ENCODE data around the gene RAD51AP2. TPM values are rescaled to one million over a fixed set of nuclear protein-coding genes. Genes with fewer than 3 reads are reported as not detected.

RAD51AP2 gene
- total RNA-seq, 1 experiment from 2014 or later = not detected

- H3K27ac ChIP-seq (ENCODE audit: low read length) = no peak overlapping the region
- BruUV-seq (replicated peaks) = no TSS peak
Observed at GRCh38 chr2:17476064-17476463, 42.2 kb downstream of the RAD51AP2 start.

DNA sequence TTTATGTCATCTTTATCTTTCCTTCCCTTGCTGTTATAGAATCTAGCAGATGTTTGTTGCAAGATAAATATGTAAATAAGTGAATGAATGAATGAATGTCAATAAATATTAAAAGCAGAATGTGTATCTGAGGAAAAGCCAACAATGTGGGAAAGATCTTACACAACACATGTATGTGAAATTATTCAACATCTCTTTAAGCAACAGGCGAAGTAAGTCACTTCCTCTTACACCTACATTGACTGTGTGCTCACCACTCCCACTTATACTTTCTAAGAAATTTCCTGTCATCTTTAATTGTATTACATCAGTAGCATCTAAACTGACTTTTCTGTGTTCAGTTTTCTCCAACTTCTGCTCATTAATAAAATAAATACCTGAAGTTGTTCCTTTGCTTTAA is 43.0 kb downstream of the RAD51AP2 start:
- no peak overlapping the region for H3K4me3 ChIP-seq (ENCODE audit: low read depth in 2 of 2, low read length in 2 of 2)
- no peaks in the 10 kb centered on the region for H3K4me1 ChIP-seq (ENCODE audit: control insufficient read depth, insufficient read depth, low read length)
- no peak for DNase-seq (ENCODE audit: low read depth, low spot score)
- TF ChIP-seq SIN3A (IDR thresholded peaks at IDR 0.05; ENCODE audit: borderline replicate concordance, insufficient read depth, low read depth, low read length) = no peak
- TF ChIP-seq, protein P1, sequence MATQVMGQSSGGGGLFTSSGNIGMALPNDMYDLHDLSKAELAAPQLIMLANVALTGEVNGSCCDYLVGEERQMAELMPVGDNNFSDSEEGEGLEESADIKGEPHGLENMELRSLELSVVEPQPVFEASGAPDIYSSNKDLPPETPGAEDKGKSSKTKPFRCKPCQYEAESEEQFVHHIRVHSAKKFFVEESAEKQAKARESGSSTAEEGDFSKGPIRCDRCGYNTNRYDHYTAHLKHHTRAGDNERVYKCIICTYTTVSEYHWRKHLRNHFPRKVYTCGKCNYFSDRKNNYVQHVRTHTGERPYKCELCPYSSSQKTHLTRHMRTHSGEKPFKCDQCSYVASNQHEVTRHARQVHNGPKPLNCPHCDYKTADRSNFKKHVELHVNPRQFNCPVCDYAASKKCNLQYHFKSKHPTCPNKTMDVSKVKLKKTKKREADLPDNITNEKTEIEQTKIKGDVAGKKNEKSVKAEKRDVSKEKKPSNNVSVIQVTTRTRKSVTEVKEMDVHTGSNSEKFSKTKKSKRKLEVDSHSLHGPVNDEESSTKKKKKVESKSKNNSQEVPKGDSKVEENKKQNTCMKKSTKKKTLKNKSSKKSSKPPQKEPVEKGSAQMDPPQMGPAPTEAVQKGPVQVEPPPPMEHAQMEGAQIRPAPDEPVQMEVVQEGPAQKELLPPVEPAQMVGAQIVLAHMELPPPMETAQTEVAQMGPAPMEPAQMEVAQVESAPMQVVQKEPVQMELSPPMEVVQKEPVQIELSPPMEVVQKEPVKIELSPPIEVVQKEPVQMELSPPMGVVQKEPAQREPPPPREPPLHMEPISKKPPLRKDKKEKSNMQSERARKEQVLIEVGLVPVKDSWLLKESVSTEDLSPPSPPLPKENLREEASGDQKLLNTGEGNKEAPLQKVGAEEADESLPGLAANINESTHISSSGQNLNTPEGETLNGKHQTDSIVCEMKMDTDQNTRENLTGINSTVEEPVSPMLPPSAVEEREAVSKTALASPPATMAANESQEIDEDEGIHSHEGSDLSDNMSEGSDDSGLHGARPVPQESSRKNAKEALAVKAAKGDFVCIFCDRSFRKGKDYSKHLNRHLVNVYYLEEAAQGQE (IDR thresholded peaks at IDR 0.05; ENCODE audit: insufficient read depth in 1 of 2, low read depth in 2 of 2, low read length in 1 of 2) = no peak
- TF ChIP-seq, protein P2, sequence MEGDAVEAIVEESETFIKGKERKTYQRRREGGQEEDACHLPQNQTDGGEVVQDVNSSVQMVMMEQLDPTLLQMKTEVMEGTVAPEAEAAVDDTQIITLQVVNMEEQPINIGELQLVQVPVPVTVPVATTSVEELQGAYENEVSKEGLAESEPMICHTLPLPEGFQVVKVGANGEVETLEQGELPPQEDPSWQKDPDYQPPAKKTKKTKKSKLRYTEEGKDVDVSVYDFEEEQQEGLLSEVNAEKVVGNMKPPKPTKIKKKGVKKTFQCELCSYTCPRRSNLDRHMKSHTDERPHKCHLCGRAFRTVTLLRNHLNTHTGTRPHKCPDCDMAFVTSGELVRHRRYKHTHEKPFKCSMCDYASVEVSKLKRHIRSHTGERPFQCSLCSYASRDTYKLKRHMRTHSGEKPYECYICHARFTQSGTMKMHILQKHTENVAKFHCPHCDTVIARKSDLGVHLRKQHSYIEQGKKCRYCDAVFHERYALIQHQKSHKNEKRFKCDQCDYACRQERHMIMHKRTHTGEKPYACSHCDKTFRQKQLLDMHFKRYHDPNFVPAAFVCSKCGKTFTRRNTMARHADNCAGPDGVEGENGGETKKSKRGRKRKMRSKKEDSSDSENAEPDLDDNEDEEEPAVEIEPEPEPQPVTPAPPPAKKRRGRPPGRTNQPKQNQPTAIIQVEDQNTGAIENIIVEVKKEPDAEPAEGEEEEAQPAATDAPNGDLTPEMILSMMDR (IDR thresholded peaks at IDR 0.05) = no peak
- intact Hi-C loops (cut with micrococcal nuclease; ENCODE audit: unreplicated experiment) = no loop called here
- in situ Hi-C loops (cut with HindIII; ENCODE audit: low pct_unique_long_range_greater_than_20kb, low sequenced_read_pairs) = no loop called here
- no peak overlapping the region for H3K27ac ChIP-seq (ENCODE audit: low read length)
- no peaks in the 10 kb centered on the region for H3K27me3 ChIP-seq (ENCODE audit: control insufficient read depth, insufficient read depth, low read length)
- BruUV-seq (replicated peaks) = no TSS peak
- ChIA-PET POLR2A (no interaction called here), CTCF (no interaction called here)
- 0 out of 2 replicates have a peak, but pooled peaks cover 4% of the 10 kb centered on the region for H3K9me3 ChIP-seq (ENCODE audit: control insufficient read depth, insufficient read depth, low read depth, low read length)
- H3K36me3 ChIP-seq (ENCODE audit: control insufficient read depth, insufficient read depth, low read length) = no peaks in the 10 kb centered on the region
- ATAC-seq = no peak

More at GRCh38 chr2:17476064-17476463, 42.2 kb downstream of the RAD51AP2 start:
- Histone ChIP-seq H3K9me3 (ENCODE audit: control insufficient read depth, insufficient read depth, low read depth, low read length) (no peaks in the 10 kb centered on the region), H3K4me3 (ENCODE audit: low read depth in 2 of 2, low read length in 2 of 2) (no peak overlapping the region), H3K27me3 (ENCODE audit: control insufficient read depth, insufficient read depth, low read length) (no peaks in the 10 kb centered on the region), H3K36me3 (ENCODE audit: control insufficient read depth, insufficient read depth, low read length) (no peaks in the 10 kb centered on the region), H3K4me1 (ENCODE audit: control insufficient read depth, insufficient read depth, low read length) (no peaks in the 10 kb centered on the region)
- ChIA-PET POLR2A (no interaction called here), CTCF (no interaction called here)
- DNase-seq (ENCODE audit: low read depth, low spot score) (no peak), ATAC-seq (no peak)
- intact Hi-C loops (cut with micrococcal nuclease; ENCODE audit: unreplicated experiment) (no loop called here), in situ Hi-C loops (cut with HindIII; ENCODE audit: low pct_unique_long_range_greater_than_20kb, low sequenced_read_pairs) (no loop called here)
- TF ChIP-seq POLR2AphosphoS5 (IDR thresholded peaks at IDR 0.05; ENCODE audit: low read depth, low read length) (no peak), SIN3A (IDR thresholded peaks at IDR 0.05; ENCODE audit: borderline replicate concordance, insufficient read depth, low read depth, low read length) (no peak), TCF7L2 (IDR thresholded peaks at IDR 0.05; ENCODE audit: low read depth, low read length) (no peak)
- TF ChIP-seq, protein P1 (IDR thresholded peaks at IDR 0.05; ENCODE audit: insufficient read depth in 1 of 2, low read depth in 2 of 2, low read length in 1 of 2) = no peak
- TF ChIP-seq, protein P2 (IDR thresholded peaks at IDR 0.05) = no peak

All from Panc1 (cell line).